Measurements from ENCODE around the gene ZBTB5. TPM values are rescaled to one million over a fixed set of nuclear protein-coding genes. Genes with fewer than 3 reads are reported as not detected.

Gene ZBTB5
- total and polyA plus RNA-seq, 2 of the 13 experiments (the other 11 are each of a cell fraction or from before 2014, with no cell fraction given): 12.5 to 20.5 TPM

DNA sequence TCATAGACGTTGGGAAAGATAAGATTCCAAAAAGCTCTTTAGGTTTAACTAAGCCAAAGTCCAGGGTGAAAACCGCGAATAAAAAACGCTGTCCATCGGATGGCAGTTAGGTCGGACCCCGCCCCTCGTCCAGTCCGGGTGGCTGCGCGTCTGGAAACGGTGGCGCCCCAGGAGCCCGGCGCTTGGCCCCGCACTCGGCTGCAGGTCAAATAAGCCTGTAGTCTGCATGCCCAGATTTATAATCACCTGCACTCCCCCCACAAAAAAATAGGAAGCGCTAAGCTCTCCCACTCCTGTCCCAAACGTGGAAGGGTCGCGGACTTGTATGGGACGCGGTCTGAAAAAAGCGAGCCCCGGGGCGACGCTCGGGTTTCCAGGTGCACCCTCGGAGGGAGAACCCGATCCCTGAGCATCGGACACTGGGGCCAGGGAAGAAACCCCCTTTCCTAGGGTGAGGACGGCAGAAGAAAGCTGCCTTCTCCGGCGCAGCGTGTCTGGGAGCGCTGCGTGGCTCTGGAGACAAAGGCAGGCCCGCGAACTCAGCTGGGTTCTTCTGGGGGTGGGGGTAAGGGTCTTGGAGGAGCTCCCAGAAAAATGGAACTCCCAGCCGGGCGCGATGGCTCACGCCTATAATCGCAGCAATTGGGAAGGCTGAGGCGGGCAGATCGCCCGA lies 923 bp upstream of the ZBTB5 start (continued):
- TF ChIP-seq SOX6 (IDR thresholded peaks at IDR 0.05) (no peak), SOX6 (CRISPR knock-in tag; IDR thresholded peaks at IDR 0.05) (no peak), ZFP90 (CRISPR knock-in tag; IDR thresholded peaks at IDR 0.05; ENCODE audit: borderline replicate concordance) (no peak), ELF4 (CRISPR knock-in tag; IDR thresholded peaks at IDR 0.05; ENCODE audit: borderline replicate concordance) (no peak), REL (CRISPR knock-in tag; conservative IDR thresholded peaks at IDR 0.05) (no peak), PITX1 (CRISPR knock-in tag; IDR thresholded peaks at IDR 0.05) (no peak), KLF9 (CRISPR knock-in tag; IDR thresholded peaks at IDR 0.05; ENCODE audit: low read depth) (no peak), GTF2F1 (IDR thresholded peaks at IDR 0.05; ENCODE audit: low read length) (no peak), ZNF773 (CRISPR knock-in tag; IDR thresholded peaks at IDR 0.05; ENCODE audit: borderline replicate concordance) (no peak), IRX3 (CRISPR knock-in tag; IDR thresholded peaks at IDR 0.05; ENCODE audit: borderline replicate concordance, low read depth) (no peak), U2AF2 (IDR thresholded peaks at IDR 0.05; ENCODE audit: low read depth, low read length) (no peak), CEBPG (CRISPR knock-in tag; IDR thresholded peaks at IDR 0.05) (no peak), ZNF709 (CRISPR knock-in tag; IDR thresholded peaks at IDR 0.05) (no peak)
- TF ChIP-seq, protein P1, sequence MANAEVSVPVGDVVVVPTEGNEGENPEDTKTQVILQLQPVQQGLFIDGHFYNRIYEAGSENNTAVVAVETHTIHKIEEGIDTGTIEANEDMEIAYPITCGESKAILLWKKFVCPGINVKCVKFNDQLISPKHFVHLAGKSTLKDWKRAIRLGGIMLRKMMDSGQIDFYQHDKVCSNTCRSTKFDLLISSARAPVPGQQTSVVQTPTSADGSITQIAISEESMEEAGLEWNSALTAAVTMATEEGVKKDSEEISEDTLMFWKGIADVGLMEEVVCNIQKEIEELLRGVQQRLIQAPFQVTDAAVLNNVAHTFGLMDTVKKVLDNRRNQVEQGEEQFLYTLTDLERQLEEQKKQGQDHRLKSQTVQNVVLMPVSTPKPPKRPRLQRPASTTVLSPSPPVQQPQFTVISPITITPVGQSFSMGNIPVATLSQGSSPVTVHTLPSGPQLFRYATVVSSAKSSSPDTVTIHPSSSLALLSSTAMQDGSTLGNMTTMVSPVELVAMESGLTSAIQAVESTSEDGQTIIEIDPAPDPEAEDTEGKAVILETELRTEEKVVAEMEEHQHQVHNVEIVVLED (CRISPR knock-in tag; IDR thresholded peaks at IDR 0.05; ENCODE audit: borderline replicate concordance): no peak
- TF ChIP-seq, protein P2, sequence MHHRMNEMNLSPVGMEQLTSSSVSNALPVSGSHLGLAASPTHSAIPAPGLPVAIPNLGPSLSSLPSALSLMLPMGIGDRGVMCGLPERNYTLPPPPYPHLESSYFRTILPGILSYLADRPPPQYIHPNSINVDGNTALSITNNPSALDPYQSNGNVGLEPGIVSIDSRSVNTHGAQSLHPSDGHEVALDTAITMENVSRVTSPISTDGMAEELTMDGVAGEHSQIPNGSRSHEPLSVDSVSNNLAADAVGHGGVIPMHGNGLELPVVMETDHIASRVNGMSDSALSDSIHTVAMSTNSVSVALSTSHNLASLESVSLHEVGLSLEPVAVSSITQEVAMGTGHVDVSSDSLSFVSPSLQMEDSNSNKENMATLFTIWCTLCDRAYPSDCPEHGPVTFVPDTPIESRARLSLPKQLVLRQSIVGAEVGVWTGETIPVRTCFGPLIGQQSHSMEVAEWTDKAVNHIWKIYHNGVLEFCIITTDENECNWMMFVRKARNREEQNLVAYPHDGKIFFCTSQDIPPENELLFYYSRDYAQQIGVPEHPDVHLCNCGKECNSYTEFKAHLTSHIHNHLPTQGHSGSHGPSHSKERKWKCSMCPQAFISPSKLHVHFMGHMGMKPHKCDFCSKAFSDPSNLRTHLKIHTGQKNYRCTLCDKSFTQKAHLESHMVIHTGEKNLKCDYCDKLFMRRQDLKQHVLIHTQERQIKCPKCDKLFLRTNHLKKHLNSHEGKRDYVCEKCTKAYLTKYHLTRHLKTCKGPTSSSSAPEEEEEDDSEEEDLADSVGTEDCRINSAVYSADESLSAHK (CRISPR knock-in tag; IDR thresholded peaks at IDR 0.05; ENCODE audit: borderline replicate concordance): no peak
- TF ChIP-seq, protein P3, sequence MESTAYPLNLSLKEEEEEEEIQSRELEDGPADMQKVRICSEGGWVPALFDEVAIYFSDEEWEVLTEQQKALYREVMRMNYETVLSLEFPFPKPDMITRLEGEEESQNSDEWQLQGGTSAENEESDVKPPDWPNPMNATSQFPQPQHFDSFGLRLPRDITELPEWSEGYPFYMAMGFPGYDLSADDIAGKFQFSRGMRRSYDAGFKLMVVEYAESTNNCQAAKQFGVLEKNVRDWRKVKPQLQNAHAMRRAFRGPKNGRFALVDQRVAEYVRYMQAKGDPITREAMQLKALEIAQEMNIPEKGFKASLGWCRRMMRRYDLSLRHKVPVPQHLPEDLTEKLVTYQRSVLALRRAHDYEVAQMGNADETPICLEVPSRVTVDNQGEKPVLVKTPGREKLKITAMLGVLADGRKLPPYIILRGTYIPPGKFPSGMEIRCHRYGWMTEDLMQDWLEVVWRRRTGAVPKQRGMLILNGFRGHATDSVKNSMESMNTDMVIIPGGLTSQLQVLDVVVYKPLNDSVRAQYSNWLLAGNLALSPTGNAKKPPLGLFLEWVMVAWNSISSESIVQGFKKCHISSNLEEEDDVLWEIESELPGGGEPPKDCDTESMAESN (CRISPR knock-in tag; conservative IDR thresholded peaks at IDR 0.05): peak; percentile 44; the same call in 1 of the 2 replicates
- TF ChIP-seq, protein P4, sequence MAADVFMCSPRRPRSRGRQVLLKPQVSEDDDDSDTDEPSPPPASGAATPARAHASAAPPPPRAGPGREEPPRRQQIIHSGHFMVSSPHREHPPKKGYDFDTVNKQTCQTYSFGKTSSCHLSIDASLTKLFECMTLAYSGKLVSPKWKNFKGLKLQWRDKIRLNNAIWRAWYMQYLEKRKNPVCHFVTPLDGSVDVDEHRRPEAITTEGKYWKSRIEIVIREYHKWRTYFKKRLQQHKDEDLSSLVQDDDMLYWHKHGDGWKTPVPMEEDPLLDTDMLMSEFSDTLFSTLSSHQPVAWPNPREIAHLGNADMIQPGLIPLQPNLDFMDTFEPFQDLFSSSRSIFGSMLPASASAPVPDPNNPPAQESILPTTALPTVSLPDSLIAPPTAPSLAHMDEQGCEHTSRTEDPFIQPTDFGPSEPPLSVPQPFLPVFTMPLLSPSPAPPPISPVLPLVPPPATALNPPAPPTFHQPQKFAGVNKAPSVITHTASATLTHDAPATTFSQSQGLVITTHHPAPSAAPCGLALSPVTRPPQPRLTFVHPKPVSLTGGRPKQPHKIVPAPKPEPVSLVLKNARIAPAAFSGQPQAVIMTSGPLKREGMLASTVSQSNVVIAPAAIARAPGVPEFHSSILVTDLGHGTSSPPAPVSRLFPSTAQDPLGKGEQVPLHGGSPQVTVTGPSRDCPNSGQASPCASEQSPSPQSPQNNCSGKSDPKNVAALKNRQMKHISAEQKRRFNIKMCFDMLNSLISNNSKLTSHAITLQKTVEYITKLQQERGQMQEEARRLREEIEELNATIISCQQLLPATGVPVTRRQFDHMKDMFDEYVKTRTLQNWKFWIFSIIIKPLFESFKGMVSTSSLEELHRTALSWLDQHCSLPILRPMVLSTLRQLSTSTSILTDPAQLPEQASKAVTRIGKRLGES (CRISPR knock-in tag; IDR thresholded peaks at IDR 0.05; ENCODE audit: borderline replicate concordance): no peak
- TF ChIP-seq, protein P5, sequence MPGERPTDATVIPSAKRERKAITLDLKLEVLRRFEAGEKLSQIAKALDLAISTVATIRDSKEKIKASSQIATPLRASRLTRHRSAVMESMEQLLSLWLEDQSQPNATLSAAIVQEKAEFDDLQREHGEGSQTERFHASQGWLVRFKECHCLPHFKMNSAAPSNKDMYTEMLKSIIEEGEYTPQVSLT (CRISPR knock-in tag; IDR thresholded peaks at IDR 0.05; ENCODE audit: borderline replicate concordance, low read depth): no peak
- TF ChIP-seq, protein P6, sequence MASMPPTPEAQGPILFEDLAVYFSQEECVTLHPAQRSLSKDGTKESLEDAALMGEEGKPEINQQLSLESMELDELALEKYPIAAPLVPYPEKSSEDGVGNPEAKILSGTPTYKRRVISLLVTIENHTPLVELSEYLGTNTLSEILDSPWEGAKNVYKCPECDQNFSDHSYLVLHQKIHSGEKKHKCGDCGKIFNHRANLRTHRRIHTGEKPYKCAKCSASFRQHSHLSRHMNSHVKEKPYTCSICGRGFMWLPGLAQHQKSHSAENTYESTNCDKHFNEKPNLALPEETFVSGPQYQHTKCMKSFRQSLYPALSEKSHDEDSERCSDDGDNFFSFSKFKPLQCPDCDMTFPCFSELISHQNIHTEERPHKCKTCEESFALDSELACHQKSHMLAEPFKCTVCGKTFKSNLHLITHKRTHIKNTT (CRISPR knock-in tag; IDR thresholded peaks at IDR 0.05): no peak

All from HepG2 (cell line).